ENCODE data around the gene UAP1.
A peak's percentile ranks its signal among the peaks of the same experiment; 100 is the strongest.

Gene UAP1

GRCh38 chr1:162561616-162562469 is at the start of gene UAP1:
Gene UAP1, plus strand, starts transcription at chr1:162561722. Its CDS starts 4,347 bp downstream, at chr1:162566069.
- FAIRE-seq = no peak

GRCh38 chr1:162527314-162527713 is 34.2 kb upstream of the UAP1 start:
- no peak for FAIRE-seq

GRCh38 chr1:162530307-162530987 is 31.1 kb upstream of the UAP1 start:
- no peak for FAIRE-seq

GRCh38 chr1:162530988-162531319 is 30.6 kb upstream of the UAP1 start:
- no peak for FAIRE-seq

GRCh38 chr1:162535501-162535900 is 26.0 kb upstream of the UAP1 start:
- no peak for FAIRE-seq

GRCh38 chr1:162536511-162536910 is 25.0 kb upstream of the UAP1 start:
- FAIRE-seq = no peak

- no peak for FAIRE-seq
Observed at GRCh38 chr1:162537216-162537615, 24.3 kb upstream of the UAP1 start.

- no peak for FAIRE-seq
Observed at GRCh38 chr1:162538815-162539431, 22.6 kb upstream of the UAP1 start.

- FAIRE-seq = no peak
Observed at GRCh38 chr1:162541619-162542141, 19.8 kb upstream of the UAP1 start.

- no peak for FAIRE-seq
Observed at GRCh38 chr1:162543228-162543627, 18.3 kb upstream of the UAP1 start.

GRCh38 chr1:162548170-162548569 is 13.4 kb upstream of the UAP1 start:
- FAIRE-seq = peak; percentile 13

- no peak for FAIRE-seq
Observed at GRCh38 chr1:162549001-162549400, 12.5 kb upstream of the UAP1 start.

- FAIRE-seq = no peak
Observed at GRCh38 chr1:162550925-162551324, 10.6 kb upstream of the UAP1 start.

- no peak for FAIRE-seq
Observed at GRCh38 chr1:162551969-162552683, 9.4 kb upstream of the UAP1 start.

GRCh38 chr1:162552684-162553252 is 8.8 kb upstream of the UAP1 start:
- FAIRE-seq = no peak

GRCh38 chr1:162554258-162554657 is 7.3 kb upstream of the UAP1 start:
- FAIRE-seq = no peak

- no peak for FAIRE-seq
Observed at GRCh38 chr1:162557536-162557935, 4.0 kb upstream of the UAP1 start.

GRCh38 chr1:162560303-162561036 is 1.1 kb upstream of the UAP1 start:
- FAIRE-seq = no peak

GRCh38 chr1:162561037-162561615 is 396 bp upstream of the UAP1 start:
- FAIRE-seq = peak; percentile 52

- no peak for FAIRE-seq
Observed at GRCh38 chr1:162562470-162562828, 927 bp downstream of the UAP1 start.

GRCh38 chr1:162564762-162565218 is 3.3 kb downstream of the UAP1 start:
- no peak for FAIRE-seq

GRCh38 chr1:162565460-162565859 is 3.9 kb downstream of the UAP1 start:
- no peak for FAIRE-seq
